Colonic mucosa (tissue), 4 donors: ENCODE measurements around the gene ATMIN. TPM values are rescaled to one million over a fixed set of nuclear protein-coding genes. Genes with fewer than 3 reads are reported as not detected.

Experiments
- DNase-seq: peaks from one replicate; pipeline ENCODE4 v3.0.0-alpha.2; 2020
- H3K27ac ChIP-seq: fragments of 200-600 bp; one replicate; pipeline ENCODE4 v1.8.0; 2021
- H3K27me3 ChIP-seq: fragments of 200-600 bp; one replicate; pipeline ENCODE4 v1.8.0; 2021
- H3K36me3 ChIP-seq: fragments of 200-600 bp; one replicate; pipeline ENCODE4 v1.8.0; 2021
- H3K4me1 ChIP-seq: fragments of 200-600 bp; one replicate; pipeline ENCODE4 v1.8.0; 2021; ENCODE audit warnings: mild to moderate bottlenecking
- H3K4me3 ChIP-seq: fragments of 200-600 bp; one replicate; pipeline ENCODE4 v1.8.0; 2021
- H3K9ac ChIP-seq, 2 donors: one replicate each; pipeline ENCODE4 v1.7.0; 2013; ENCODE audit warnings: control low read depth in 2 of 2, low read depth in 2 of 2, low read length in 2 of 2
- H3K9me3 ChIP-seq: fragments of 200-600 bp; one replicate; pipeline ENCODE4 v1.8.0; 2021
- intact Hi-C: fragments of 100-400 bp; cut with DNase I; formaldehyde crosslinking; loops from one replicate; pipeline ENCODE4 v1.14.1; 2022
- total RNA-seq, 2 donors: library from RNA; stranded (reverse); fragmentation: NEBNext Ultra II Directional in 1 of 2; extraction: Animal tissue kit (Norgen Biotek cat#: 25700) in 1 of 2; gene quantifications; one replicate each; pipeline ENCODE4 v1.2.1, GENCODE V29; 2021
- TF ChIP-seq, protein P1 (sequence below): fragments of 200-600 bp; IDR thresholded peaks from one replicate; pipeline ENCODE4 v1.8.0; 2022; ENCODE audit warnings: antibody characterized with exemption, mild to moderate bottlenecking
- donor health status: healthy.
- donor health status: DM: no; HTN: no; CAD: no.
- donor health status: DM: no; HTN: no; CAD: no.

ATMIN gene
- total RNA-seq, 2 donors from 2014 or later: 23.9 to 26.3 TPM

DNA sequence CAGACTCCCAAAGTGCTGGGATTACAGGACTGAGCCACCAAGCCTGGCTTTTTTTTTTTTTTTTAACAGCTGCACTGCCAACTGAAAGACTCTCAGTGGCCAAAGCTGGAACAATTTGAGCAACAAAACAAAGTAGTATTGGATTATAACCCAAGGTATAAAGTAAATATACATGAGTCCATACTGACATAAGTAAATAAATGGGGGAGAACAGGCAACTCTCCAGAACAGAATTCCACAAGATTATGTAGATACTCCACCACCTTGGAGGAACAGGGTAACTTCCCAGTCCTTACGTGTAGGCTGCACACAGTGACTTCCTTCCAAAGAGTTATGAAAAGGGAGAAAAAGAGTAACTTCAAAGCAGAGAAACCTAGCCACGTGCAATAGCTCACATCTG is 44.7 kb upstream of the ATMIN start:
- no peaks in the 10 kb centered on the region for H3K4me1 ChIP-seq
- DNase-seq: no peak
- H3K36me3 ChIP-seq: no peaks in the 10 kb centered on the region
- H3K9ac ChIP-seq: no peak overlapping the region
- TF ChIP-seq, protein P1, sequence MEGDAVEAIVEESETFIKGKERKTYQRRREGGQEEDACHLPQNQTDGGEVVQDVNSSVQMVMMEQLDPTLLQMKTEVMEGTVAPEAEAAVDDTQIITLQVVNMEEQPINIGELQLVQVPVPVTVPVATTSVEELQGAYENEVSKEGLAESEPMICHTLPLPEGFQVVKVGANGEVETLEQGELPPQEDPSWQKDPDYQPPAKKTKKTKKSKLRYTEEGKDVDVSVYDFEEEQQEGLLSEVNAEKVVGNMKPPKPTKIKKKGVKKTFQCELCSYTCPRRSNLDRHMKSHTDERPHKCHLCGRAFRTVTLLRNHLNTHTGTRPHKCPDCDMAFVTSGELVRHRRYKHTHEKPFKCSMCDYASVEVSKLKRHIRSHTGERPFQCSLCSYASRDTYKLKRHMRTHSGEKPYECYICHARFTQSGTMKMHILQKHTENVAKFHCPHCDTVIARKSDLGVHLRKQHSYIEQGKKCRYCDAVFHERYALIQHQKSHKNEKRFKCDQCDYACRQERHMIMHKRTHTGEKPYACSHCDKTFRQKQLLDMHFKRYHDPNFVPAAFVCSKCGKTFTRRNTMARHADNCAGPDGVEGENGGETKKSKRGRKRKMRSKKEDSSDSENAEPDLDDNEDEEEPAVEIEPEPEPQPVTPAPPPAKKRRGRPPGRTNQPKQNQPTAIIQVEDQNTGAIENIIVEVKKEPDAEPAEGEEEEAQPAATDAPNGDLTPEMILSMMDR: no peak
- no peaks in the 10 kb centered on the region for H3K27me3 ChIP-seq
- no peak overlapping the region for H3K4me3 ChIP-seq
- H3K27ac ChIP-seq: no peak overlapping the region
- H3K9me3 ChIP-seq: no peaks in the 10 kb centered on the region
- intact Hi-C loops: no loop called here

DNA sequence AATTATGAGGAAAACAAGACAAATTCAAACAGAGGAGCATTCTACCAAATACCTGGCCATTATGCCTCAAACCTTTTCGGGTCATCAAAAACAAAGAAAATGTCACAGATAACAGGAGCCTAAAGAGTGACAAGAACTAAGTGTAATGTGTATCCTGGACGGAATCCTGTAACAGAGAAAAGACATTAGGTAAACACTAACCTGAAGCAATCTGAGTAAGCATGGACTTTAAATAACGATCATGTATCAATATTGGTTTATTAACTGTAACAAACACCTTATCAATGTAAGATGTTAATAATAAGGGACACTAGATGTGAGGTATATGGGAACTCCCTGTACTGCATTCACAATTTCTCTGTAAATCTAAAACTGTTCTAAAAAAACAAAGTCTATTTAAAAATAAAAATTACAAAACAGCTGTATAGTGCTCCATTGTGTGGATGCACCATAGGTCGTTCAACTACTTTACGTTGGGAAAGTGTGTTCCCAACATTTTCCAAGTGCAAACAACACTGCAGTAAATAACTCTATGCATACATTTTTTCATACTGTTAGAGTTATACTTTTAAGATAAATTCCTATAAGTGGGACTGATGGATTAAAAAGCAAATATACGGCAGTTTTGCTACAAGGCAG is 43.7 kb upstream of the ATMIN start:
- Histone ChIP-seq H3K27me3 (no peaks in the 10 kb centered on the region), H3K36me3 (no peaks in the 10 kb centered on the region), H3K9me3 (no peaks in the 10 kb centered on the region), H3K9ac (no peak overlapping the region), H3K4me3 (no peak overlapping the region), H3K4me1 (no peaks in the 10 kb centered on the region), H3K27ac (no peak overlapping the region)
- intact Hi-C loops: no loop called here
- TF ChIP-seq, protein P1: no peak
- DNase-seq: no peak

DNA sequence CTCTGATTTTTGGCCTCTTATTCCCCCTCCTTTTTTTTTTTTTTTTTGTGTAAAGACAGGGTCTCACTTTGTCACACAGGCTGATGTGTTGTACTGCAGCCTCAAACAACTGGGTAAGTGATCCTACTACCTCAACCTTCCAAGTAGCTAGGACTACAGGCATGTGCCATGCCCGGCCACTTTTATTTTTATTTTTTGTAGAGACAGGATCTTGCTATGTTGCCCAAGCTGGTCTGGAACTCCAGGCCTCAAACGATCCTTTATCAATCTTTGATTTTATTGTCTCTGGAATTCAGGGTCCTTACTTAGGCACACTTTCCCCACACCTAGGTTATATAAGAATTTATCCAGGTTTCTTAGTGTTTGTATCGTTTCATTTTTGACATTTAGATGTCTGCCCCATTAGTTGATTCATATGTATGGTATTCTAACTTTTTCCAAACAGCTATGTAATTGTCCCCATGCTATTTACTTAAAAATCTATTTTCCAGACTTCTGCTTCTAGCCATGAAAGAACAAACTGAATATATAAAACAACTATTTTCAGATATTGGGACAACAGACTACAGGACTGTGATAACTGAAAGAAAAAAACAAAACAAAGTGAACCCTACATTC is 42.9 kb upstream of the ATMIN start:
- no peak overlapping the region for H3K27ac ChIP-seq
- H3K27me3 ChIP-seq: no peaks in the 10 kb centered on the region
- intact Hi-C loops: no loop called here
- no peak for DNase-seq
- no peak overlapping the region for H3K9ac ChIP-seq
- H3K9me3 ChIP-seq: no peaks in the 10 kb centered on the region
- H3K36me3 ChIP-seq: no peaks in the 10 kb centered on the region
- H3K4me1 ChIP-seq: no peaks in the 10 kb centered on the region
- no peak overlapping the region for H3K4me3 ChIP-seq
- TF ChIP-seq, protein P1: no peak

DNA sequence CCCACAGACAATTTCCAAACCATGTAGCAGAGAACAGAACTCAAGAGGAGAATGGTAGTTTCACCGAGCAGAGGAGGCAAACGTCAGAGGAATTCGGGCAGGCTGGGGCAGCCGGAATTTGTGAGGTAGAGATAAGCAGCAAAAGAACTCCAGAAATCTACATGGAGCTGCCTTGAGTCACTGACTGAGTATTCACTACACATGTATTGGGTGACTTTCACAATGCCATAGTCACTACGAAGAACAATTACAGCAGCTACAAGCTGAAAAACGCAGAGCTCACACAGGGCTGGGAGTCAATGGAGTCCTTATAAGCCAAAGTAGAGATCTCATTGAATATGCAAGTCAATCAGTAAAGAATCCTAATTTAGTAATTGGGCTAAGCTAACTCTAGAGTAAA is 42.3 kb upstream of the ATMIN start:
- Histone ChIP-seq H3K9ac (no peak overlapping the region), H3K9me3 (no peaks in the 10 kb centered on the region), H3K4me1 (no peaks in the 10 kb centered on the region), H3K4me3 (no peak overlapping the region), H3K27ac (no peak overlapping the region), H3K36me3 (no peaks in the 10 kb centered on the region), H3K27me3 (no peaks in the 10 kb centered on the region)
- TF ChIP-seq, protein P1: no peak
- intact Hi-C loops: no loop called here
- DNase-seq: no peak

DNA sequence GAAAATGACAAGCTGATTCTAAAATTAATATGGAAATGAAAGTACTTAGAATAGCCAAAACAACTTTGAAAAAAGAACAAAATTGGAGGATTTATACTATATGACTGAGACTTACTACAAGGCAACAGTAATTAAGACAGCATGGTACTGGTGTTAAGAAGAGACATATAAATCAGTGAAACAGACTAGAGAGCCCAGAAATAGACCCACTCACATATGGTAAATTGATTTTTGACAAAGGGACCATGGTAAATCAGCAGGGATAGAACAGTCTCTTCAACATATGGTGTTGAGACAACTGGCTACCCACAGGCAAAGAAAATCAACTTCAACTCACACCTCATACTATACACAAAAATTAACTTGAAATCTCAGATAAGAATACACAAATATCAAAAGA is 41.8 kb upstream of the ATMIN start:
- no peak for DNase-seq
- TF ChIP-seq, protein P1: no peak
- no peak overlapping the region for H3K4me3 ChIP-seq
- no peaks in the 10 kb centered on the region for H3K9me3 ChIP-seq
- no peak overlapping the region for H3K27ac ChIP-seq
- no peak overlapping the region for H3K9ac ChIP-seq
- no peaks in the 10 kb centered on the region for H3K36me3 ChIP-seq
- no peaks in the 10 kb centered on the region for H3K4me1 ChIP-seq
- intact Hi-C loops: no loop called here
- H3K27me3 ChIP-seq: no peaks in the 10 kb centered on the region
